Measurements from ENCODE around the gene SLC35B4.

Gene SLC35B4

GRCh38 chr7:134289423-134289822, 27.3 kb downstream of the SLC35B4 start:
- DNase-seq: no peak

DNA sequence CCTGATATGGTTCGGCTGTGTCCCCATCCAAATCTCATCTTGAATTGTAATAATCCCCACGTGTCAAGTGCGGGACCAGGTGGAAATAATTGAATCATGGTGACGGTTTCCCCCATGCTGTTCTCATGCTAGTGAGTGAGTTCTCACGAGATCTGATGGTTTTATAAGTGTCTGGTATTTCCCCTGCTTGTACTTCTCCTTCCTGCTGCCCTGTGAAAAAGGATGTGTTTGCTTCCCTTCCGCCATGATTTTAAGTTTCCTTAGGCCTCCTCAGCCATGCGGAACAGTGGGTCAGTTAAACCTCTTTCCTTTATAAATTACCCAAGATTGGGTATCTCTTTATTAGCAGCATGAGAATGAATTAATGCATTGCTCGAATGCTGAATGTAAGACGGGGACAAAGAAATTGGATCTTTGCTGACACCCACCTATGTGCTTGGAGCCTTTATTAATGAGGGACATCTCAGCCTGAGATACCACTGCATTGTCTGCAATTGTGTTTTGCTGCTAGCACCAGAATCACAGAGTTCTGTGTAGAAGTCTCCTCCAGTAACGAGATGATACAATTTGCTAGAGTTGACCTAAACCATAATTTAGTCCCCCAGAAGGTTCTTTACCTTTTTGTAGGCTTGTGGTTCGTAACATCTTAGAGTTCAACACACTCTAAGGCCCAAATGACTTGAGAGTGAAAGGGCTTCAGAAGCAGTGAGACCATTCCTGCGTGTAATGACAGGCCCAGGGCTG, 28.6 kb downstream of the SLC35B4 start:
- no peak for DNase-seq

DNA sequence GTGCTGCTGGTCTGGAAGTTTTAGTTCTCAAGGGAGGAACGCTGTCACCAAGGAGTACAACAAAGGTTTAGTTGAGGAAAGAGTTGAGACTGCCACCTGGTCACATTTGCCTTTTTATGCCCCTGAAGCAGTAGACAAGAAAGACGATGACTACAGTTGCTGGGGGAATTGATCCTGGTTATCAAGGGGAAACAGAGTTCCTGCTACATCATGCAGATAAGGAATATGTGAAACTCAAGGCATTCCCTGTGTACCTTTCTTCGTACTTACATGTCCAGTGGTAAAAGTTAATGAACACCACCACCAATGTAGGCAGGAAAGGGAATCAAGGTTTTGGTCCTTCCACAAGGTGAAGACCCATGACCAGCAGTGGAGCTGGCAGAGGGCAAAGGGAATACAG, 31.8 kb downstream of the SLC35B4 start:
- DNase-seq: no peak

- DNase-seq: no peak
These were observed 32.7 kb downstream of the SLC35B4 start for GRCh38 chr7:134284011-134284410.

- DNase-seq: no peak
These were observed 36.2 kb downstream of the SLC35B4 start for GRCh38 chr7:134280508-134280907.

DNA sequence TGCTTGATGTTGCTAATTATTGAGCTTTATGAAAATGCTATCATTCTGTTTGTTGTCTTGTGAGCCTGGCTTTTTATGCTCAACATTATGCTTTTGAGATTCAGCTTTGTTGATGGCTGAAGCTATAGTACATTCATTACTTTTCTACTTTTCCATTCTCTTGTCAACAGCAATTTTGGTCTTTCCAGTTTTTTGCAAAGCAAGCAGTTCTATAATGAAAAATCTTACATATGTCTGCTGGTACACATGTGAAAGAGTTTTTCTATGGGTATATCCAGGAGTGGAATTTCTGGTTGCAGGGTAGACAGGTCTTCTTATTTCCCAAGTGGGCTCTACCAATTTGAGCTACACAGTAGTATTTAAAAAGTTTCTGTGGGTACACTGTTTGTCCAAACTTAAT, 36.8 kb downstream of the SLC35B4 start:
- no peak for DNase-seq

DNA sequence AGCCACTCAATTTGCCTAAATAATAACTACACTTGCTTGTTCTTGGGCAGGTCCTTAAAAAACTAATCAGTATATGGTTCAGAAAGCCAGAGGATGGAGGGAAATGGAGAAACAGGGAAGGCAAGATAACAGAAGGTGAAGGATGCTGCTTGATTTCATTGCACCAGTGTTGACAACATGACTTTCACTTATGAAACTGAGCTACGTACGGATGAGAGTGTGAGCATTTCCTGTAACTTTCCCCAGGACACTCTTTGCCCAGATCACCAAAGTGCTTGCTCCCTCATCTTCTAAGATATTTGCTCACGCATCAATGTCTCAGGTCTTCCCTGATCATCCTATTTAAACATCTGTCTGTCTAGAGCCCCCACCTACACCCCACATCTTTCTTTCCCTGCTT, 37.4 kb downstream of the SLC35B4 start:
- no peak for DNase-seq

- DNase-seq: no peak
These were observed 38.1 kb downstream of the SLC35B4 start for GRCh38 chr7:134278502-134279153.

GRCh38 chr7:134276951-134277350, 39.8 kb downstream of the SLC35B4 start:
- DNase-seq: no peak

- DNase-seq: no peak
These were observed 54.4 kb downstream of the SLC35B4 start for GRCh38 chr7:134262322-134262721.

GRCh38 chr7:134255814-134256213, 60.9 kb downstream of the SLC35B4 start:
- DNase-seq: no peak

GRCh38 chr7:134254311-134254710, 62.4 kb downstream of the SLC35B4 start:
- DNase-seq: no peak

- DNase-seq: peak; percentile 55
These were observed 68.5 kb downstream of the SLC35B4 start for GRCh38 chr7:134248196-134248595.

GRCh38 chr7:134246761-134247160, 70.0 kb downstream of the SLC35B4 start:
- no peak for DNase-seq

DNA sequence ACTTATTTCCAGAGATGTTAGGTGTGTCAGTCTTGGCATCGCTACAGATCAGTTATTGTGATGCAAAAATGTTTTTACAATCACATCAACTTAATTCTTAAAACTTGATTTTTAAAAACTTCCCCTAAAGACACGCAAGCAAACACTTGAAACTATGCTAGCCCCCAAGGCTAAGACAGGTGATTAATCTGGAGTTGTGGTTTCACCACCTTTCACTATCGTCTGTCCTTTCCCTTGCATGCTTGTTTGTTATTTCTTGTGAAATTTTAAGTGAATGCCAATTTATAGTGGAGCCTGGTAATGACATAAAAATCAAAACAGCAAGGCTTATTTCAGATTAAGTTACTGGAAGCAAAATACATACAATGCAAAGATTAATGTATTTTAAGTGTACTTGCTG, 70.4 kb downstream of the SLC35B4 start:
- DNase-seq: no peak

GRCh38 chr7:134245253-134245652, 71.5 kb downstream of the SLC35B4 start:
- no peak for DNase-seq
